ENCODE measurements around the gene MAS1. TPM values are rescaled to one million over a fixed set of nuclear protein-coding genes. Genes with fewer than 3 reads are reported as not detected.

Gene MAS1
- total and polyA plus RNA-seq, 2 of the 13 experiments (the other 11 are each of a cell fraction or from before 2014, with no cell fraction given) = not detected

DNA sequence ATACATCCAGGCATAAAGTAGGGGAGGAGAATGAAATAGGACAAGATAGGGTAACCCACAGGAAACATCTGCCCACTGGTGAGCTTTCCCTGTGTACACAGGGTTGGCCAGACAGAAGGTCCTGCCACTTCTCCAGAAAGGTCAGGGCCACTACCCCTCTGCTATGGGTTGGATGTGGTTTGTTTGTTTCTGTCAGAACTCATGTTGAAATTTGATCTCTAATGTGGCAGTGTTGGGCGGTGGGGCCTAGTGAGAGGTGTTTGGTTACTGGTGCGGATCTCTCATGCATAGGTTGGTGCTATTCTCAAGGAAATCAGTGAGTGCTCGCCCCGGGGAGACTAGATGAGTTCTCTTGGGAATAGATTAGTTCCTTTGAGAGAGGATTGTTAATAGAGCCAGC, 15.6 kb upstream of the MAS1 start (continued):
- TF ChIP-seq ZNF883 (CRISPR knock-in tag; IDR thresholded peaks at IDR 0.05; ENCODE audit: not compliant biosample characterization) (no peak), ZBTB40 (IDR thresholded peaks at IDR 0.05) (no peak), ZBTB40 (CRISPR knock-in tag; IDR thresholded peaks at IDR 0.05) (no peak; the same call in 1 of the 2 replicates), ZUFSP (CRISPR knock-in tag; IDR thresholded peaks at IDR 0.05; ENCODE audit: borderline replicate concordance) (no peak), YY1 (IDR thresholded peaks at IDR 0.05; ENCODE audit: insufficient read depth, insufficient replicate concordance, low read depth, low read length) (no peak), KAT2B (IDR thresholded peaks at IDR 0.05; ENCODE audit: borderline replicate concordance, low read depth, low read length) (no peak), NCOA5 (CRISPR knock-in tag; IDR thresholded peaks at IDR 0.05) (no peak), DNMT1 (CRISPR knock-in tag; IDR thresholded peaks at IDR 0.05) (no peak), ARID2 (CRISPR knock-in tag; IDR thresholded peaks at IDR 0.05; ENCODE audit: borderline replicate concordance) (no peak), ZNF264 (CRISPR knock-in tag; IDR thresholded peaks at IDR 0.05) (peak; percentile 69; the same call in 1 of the 2 replicates), RFX5 (IDR thresholded peaks at IDR 0.05; ENCODE audit: low read depth, low read length) (no peak), ZNF292 (CRISPR knock-in tag; IDR thresholded peaks at IDR 0.05; ENCODE audit: borderline replicate concordance, low read depth) (no peak), ZNF776 (CRISPR knock-in tag; IDR thresholded peaks at IDR 0.05) (no peak), ZNF138 (CRISPR knock-in tag; IDR thresholded peaks at IDR 0.05; ENCODE audit: low read depth) (no peak)
- TF ChIP-seq, protein P1, sequence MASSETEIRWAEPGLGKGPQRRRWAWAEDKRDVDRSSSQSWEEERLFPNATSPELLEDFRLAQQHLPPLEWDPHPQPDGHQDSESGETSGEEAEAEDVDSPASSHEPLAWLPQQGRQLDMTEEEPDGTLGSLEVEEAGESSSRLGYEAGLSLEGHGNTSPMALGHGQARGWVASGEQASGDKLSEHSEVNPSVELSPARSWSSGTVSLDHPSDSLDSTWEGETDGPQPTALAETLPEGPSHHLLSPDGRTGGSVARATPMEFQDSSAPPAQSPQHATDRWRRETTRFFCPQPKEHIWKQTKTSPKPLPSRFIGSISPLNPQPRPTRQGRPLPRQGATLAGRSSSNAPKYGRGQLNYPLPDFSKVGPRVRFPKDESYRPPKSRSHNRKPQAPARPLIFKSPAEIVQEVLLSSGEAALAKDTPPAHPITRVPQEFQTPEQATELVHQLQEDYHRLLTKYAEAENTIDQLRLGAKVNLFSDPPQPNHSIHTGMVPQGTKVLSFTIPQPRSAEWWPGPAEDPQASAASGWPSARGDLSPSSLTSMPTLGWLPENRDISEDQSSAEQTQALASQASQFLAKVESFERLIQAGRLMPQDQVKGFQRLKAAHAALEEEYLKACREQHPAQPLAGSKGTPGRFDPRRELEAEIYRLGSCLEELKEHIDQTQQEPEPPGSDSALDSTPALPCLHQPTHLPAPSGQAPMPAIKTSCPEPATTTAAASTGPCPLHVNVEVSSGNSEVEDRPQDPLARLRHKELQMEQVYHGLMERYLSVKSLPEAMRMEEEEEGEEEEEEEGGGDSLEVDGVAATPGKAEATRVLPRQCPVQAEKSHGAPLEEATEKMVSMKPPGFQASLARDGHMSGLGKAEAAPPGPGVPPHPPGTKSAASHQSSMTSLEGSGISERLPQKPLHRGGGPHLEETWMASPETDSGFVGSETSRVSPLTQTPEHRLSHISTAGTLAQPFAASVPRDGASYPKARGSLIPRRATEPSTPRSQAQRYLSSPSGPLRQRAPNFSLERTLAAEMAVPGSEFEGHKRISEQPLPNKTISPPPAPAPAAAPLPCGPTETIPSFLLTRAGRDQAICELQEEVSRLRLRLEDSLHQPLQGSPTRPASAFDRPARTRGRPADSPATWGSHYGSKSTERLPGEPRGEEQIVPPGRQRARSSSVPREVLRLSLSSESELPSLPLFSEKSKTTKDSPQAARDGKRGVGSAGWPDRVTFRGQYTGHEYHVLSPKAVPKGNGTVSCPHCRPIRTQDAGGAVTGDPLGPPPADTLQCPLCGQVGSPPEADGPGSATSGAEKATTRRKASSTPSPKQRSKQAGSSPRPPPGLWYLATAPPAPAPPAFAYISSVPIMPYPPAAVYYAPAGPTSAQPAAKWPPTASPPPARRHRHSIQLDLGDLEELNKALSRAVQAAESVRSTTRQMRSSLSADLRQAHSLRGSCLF (CRISPR knock-in tag; IDR thresholded peaks at IDR 0.05; ENCODE audit: borderline replicate concordance) = no peak

All from HepG2 (cell line).